HUES6 (cell line): ENCODE measurements around the gene XYLT1.

Experiments
- H3K27ac ChIP-seq: 2 replicates; pipeline ENCODE4 v1.7.0; 2013; ENCODE audit warnings: low read depth, mild to moderate bottlenecking, low read length, inconsistent platforms
- H3K27me3 ChIP-seq: 2 replicates; pipeline ENCODE4 v1.6.1; 2013; ENCODE audit warnings: low read length; ENCODE audit not compliant: control insufficient read depth, insufficient read depth
- H3K36me3 ChIP-seq: 2 replicates; pipeline ENCODE4 v1.6.1; 2013; ENCODE audit warnings: low read length; ENCODE audit not compliant: control insufficient read depth, insufficient read depth
- H3K4me1 ChIP-seq: 2 replicates; pipeline ENCODE4 v1.6.1; 2013; ENCODE audit warnings: low read length; ENCODE audit not compliant: control insufficient read depth, insufficient read depth
- H3K4me3 ChIP-seq: 2 replicates; pipeline ENCODE4 v1.5.1; 2013; ENCODE audit warnings: low read depth, low read length
- H3K9ac ChIP-seq: one replicate; pipeline ENCODE4 v1.6.1; 2013; ENCODE audit warnings: mild to moderate bottlenecking, low read length
- H3K9me3 ChIP-seq: 2 replicates; pipeline ENCODE4 v1.6.1; 2013; ENCODE audit warnings: low read depth, low read length; ENCODE audit not compliant: control insufficient read depth, insufficient read depth

Gene XYLT1

DNA sequence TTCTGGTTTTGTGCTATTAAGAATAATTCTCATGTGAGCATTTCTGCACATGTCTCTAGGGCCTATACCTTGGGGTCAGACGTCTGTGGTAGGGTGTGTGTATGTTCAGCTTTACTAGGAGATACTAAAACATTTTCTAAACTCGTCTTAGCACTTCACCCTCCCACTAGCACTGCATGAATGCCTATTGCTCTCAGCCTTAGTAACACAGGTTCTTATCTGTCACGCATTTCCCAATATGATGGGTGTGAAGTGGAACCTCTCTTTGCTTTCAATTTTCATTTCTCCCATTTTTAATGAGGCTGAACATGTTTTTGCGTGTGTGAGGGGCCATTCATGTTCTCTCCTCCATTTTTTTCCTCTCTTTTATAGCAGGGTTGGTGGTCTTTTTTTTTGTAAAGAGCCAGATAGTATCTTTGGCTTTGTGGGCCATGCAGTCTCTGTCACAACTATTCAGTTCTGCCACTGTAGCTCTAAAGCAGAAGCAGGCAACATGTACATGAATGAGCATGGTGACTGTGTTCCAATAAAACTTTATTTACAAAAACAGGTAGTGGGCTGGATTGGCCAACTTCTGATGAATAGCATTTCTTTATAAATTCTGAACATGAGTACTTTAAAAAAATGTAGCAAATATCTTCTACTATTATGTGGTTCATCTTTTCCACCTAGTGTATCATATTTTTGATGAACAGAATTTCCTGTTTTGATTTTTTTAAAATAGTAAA, 354.0 kb downstream of the XYLT1 start:
- H3K36me3 ChIP-seq, result no peaks in the 10 kb centered on the region
- H3K4me1 ChIP-seq, result no peaks in the 10 kb centered on the region
- H3K9me3 ChIP-seq, result no peaks in the 10 kb centered on the region
- H3K27me3 ChIP-seq, result no peaks in the 10 kb centered on the region
- no peak overlapping the region for H3K27ac ChIP-seq
- H3K9ac ChIP-seq, result no peak overlapping the region
- no peak overlapping the region for H3K4me3 ChIP-seq

DNA sequence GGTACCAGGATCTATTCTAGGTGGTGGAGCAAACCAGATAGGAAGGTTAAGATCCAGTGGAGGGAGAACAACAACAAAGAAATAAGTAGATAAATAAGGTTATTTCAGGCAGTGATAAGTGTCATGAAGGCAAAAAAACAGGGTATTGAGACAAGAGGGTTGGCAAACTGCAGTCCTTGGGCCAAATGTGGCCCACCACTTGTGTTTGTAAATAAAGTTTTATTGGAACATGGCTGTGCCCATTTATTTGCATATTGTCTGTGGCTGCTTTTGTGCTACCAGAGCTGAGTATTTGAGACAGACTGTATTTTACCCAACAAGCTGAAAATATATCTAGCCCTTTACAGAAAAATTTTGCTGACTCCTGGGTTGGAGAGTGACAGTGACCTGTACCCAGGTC, 361.3 kb downstream of the XYLT1 start:
- no peaks in the 10 kb centered on the region for H3K9me3 ChIP-seq
- no peak overlapping the region for H3K27ac ChIP-seq
- no peaks in the 10 kb centered on the region for H3K36me3 ChIP-seq
- peaks cover 20% of the 10 kb centered on the region for H3K4me1 ChIP-seq
- H3K27me3 ChIP-seq, result no peaks in the 10 kb centered on the region
- no peak overlapping the region for H3K4me3 ChIP-seq
- H3K9ac ChIP-seq, result no peak overlapping the region

DNA sequence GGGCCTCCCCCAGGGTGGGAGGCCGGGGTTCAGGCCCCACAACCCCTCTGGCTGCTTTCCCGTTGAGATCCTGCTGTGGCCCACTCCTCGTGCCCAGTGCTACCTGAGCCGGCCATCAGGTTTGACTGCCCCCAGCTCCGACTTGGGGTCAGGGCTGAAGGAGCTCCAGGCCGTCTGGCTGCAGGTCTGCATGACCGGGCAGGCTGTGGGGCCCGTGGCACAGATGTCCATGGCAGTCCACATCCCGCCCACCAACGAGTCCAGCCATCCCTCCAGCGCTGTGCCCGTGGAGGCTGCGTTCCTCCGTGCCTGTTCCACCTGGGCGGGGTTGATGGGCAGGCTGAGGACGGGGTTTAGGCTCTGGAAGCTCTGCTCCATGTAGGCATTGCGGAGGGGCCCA, 362.2 kb downstream of the XYLT1 start:
- H3K4me1 ChIP-seq, result peaks cover 20% of the 10 kb centered on the region
- H3K27me3 ChIP-seq, result no peaks in the 10 kb centered on the region
- no peak overlapping the region for H3K9ac ChIP-seq
- no peaks in the 10 kb centered on the region for H3K9me3 ChIP-seq
- H3K36me3 ChIP-seq, result no peaks in the 10 kb centered on the region
- H3K27ac ChIP-seq, result no peak overlapping the region
- no peak overlapping the region for H3K4me3 ChIP-seq

GRCh38 chr16:17107450-17107849, 363.3 kb downstream of the XYLT1 start:
- Histone ChIP-seq H3K36me3 (no peaks in the 10 kb centered on the region), H3K27me3 (no peaks in the 10 kb centered on the region)

GRCh38 chr16:17106243-17106791, 364.4 kb downstream of the XYLT1 start:
- Histone ChIP-seq H3K9me3 (no peaks in the 10 kb centered on the region), H3K36me3 (no peaks in the 10 kb centered on the region), H3K4me3 (no peak overlapping the region), H3K27ac (no peak overlapping the region), H3K27me3 (no peaks in the 10 kb centered on the region), H3K4me1 (peaks cover 20% of the 10 kb centered on the region), H3K9ac (no peak overlapping the region)

More at GRCh38 chr16:17107450-17107849, 363.3 kb downstream of the XYLT1 start:
- H3K27ac ChIP-seq, result no peak overlapping the region
- peaks cover 20% of the 10 kb centered on the region for H3K4me1 ChIP-seq
- H3K9ac ChIP-seq, result no peak overlapping the region
- H3K9me3 ChIP-seq, result no peaks in the 10 kb centered on the region
- no peak overlapping the region for H3K4me3 ChIP-seq

DNA sequence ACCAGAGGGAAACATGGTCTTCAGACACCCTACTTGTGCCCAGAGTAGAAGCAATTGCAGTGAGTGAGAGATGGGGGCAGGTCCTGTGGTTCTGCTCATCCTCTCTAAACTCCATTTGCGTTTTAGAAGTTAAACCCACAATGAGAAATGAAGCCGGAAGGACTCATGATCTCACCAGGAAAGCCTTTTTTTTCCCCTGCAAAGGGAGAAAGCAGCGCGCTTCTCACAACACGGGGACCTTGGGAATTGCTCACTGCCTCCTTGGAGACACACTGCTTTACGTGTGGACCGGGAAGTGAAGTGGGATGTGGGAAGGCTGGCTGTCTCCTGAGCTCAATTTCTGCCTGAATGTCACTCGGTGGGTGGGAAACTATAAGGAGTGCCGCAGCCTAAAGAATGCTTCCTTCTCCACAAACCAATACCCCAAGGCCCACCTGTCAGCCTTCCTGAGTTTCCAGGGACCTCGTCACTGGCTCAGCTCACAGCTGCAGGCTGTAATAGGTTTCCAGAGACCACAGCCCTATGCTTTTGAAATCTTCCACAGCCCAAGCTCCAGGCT, 365.4 kb downstream of the XYLT1 start:
- no peak overlapping the region for H3K9ac ChIP-seq
- no peak overlapping the region for H3K27ac ChIP-seq
- peaks cover 20% of the 10 kb centered on the region for H3K4me1 ChIP-seq
- H3K27me3 ChIP-seq, result no peaks in the 10 kb centered on the region
- no peaks in the 10 kb centered on the region for H3K36me3 ChIP-seq
- H3K4me3 ChIP-seq, result no peak overlapping the region
- no peaks in the 10 kb centered on the region for H3K9me3 ChIP-seq

GRCh38 chr16:17104654-17105053, 366.1 kb downstream of the XYLT1 start:
- Histone ChIP-seq H3K27ac (no peak overlapping the region), H3K4me1 (peaks cover 20% of the 10 kb centered on the region), H3K36me3 (no peaks in the 10 kb centered on the region), H3K27me3 (no peaks in the 10 kb centered on the region), H3K4me3 (no peak overlapping the region), H3K9me3 (no peaks in the 10 kb centered on the region), H3K9ac (no peak overlapping the region)

- peaks cover 20% of the 10 kb centered on the region for H3K4me1 ChIP-seq
- H3K36me3 ChIP-seq, result no peaks in the 10 kb centered on the region
- H3K9ac ChIP-seq, result no peak overlapping the region
- no peak overlapping the region for H3K27ac ChIP-seq
- H3K9me3 ChIP-seq, result no peaks in the 10 kb centered on the region
- no peaks in the 10 kb centered on the region for H3K27me3 ChIP-seq
- no peak overlapping the region for H3K4me3 ChIP-seq
Measured at GRCh38 chr16:17103216-17103615, 367.5 kb downstream of the XYLT1 start.

DNA sequence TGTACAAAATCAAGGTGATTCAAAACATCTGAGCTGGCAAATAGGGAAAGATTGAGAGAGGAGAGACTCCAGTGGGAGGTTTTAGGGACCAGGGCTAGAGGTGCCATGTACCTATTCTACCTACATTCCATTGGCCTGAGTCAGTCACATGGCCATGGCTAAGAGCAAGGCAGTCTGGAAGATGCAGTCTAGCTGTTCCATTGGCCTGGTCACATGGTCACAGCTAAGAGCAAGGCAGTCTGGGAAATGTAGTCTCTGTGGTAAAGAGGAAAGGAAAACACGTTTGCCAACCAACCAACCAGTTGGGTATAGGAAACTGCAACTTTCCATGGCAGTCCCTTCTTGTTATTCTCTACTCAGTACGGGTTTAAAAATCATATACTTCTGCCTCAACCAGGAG, 369.1 kb downstream of the XYLT1 start:
- H3K9me3 ChIP-seq, result no peaks in the 10 kb centered on the region

GRCh38 chr16:17098685-17099084, 372.1 kb downstream of the XYLT1 start:
- H3K9me3 ChIP-seq, result no peaks in the 10 kb centered on the region

More for the DNA sequence above, 369.1 kb downstream of the XYLT1 start:
- Histone ChIP-seq H3K27me3 (no peaks in the 10 kb centered on the region), H3K36me3 (no peaks in the 10 kb centered on the region), H3K9ac (no peak overlapping the region), H3K4me1 (peaks cover 15% of the 10 kb centered on the region), H3K27ac (no peak overlapping the region), H3K4me3 (no peak overlapping the region)

GRCh38 chr16:17084130-17084529, 386.6 kb downstream of the XYLT1 start:
- Histone ChIP-seq H3K27me3 (no peaks in the 10 kb centered on the region), H3K9ac (peak overlapping the region; percentile 36), H3K4me1 (peaks cover 37% of the 10 kb centered on the region), H3K4me3 (peak overlapping the region; percentile 27), H3K27ac (peak overlapping the region; percentile 73), H3K36me3 (no peaks in the 10 kb centered on the region), H3K9me3 (peaks cover 8% of the 10 kb centered on the region)

More at GRCh38 chr16:17098685-17099084, 372.1 kb downstream of the XYLT1 start:
- no peak overlapping the region for H3K27ac ChIP-seq
- H3K9ac ChIP-seq, result no peak overlapping the region
- no peaks in the 10 kb centered on the region for H3K36me3 ChIP-seq
- no peak overlapping the region for H3K4me3 ChIP-seq
- H3K27me3 ChIP-seq, result peaks cover 20% of the 10 kb centered on the region
- no peaks in the 10 kb centered on the region for H3K4me1 ChIP-seq
